ENCODE measurements around the gene TMED10.

TMED10 gene

GRCh38 chr14:75163677-75164076 lies 12.7 kb downstream of the TMED10 start:
- TF ChIP-seq REST (IDR thresholded peaks at IDR 0.05; ENCODE audit: insufficient read depth in 1 of 2, low read depth in 2 of 2, low read length in 2 of 2) = no peak
- no peak for TF ChIP-seq TAF1 (IDR thresholded peaks at IDR 0.05; ENCODE audit: borderline replicate concordance, insufficient read depth, low read length)
- TF ChIP-seq FOXP2 (optimal IDR thresholded peaks at IDR 0.05; ENCODE audit: borderline replicate concordance, extremely low read depth, extremely low read length, insufficient read depth) = no peak
- no peak for TF ChIP-seq SIN3A (IDR thresholded peaks at IDR 0.05; ENCODE audit: borderline replicate concordance, insufficient read depth, low read length)
- TF ChIP-seq POLR2AphosphoS5 (IDR thresholded peaks at IDR 0.05; ENCODE audit: low read depth, low read length) = no peak

- TF ChIP-seq REST (IDR thresholded peaks at IDR 0.05; ENCODE audit: insufficient read depth in 1 of 2, low read depth in 2 of 2, low read length in 2 of 2) (no peak), TAF1 (IDR thresholded peaks at IDR 0.05; ENCODE audit: borderline replicate concordance, insufficient read depth, low read length) (no peak), FOXP2 (optimal IDR thresholded peaks at IDR 0.05; ENCODE audit: borderline replicate concordance, extremely low read depth, extremely low read length, insufficient read depth) (no peak), SIN3A (IDR thresholded peaks at IDR 0.05; ENCODE audit: borderline replicate concordance, insufficient read depth, low read length) (no peak), POLR2AphosphoS5 (IDR thresholded peaks at IDR 0.05; ENCODE audit: low read depth, low read length) (no peak)
Measured at GRCh38 chr14:75162631-75163030, 13.8 kb downstream of the TMED10 start.

DNA sequence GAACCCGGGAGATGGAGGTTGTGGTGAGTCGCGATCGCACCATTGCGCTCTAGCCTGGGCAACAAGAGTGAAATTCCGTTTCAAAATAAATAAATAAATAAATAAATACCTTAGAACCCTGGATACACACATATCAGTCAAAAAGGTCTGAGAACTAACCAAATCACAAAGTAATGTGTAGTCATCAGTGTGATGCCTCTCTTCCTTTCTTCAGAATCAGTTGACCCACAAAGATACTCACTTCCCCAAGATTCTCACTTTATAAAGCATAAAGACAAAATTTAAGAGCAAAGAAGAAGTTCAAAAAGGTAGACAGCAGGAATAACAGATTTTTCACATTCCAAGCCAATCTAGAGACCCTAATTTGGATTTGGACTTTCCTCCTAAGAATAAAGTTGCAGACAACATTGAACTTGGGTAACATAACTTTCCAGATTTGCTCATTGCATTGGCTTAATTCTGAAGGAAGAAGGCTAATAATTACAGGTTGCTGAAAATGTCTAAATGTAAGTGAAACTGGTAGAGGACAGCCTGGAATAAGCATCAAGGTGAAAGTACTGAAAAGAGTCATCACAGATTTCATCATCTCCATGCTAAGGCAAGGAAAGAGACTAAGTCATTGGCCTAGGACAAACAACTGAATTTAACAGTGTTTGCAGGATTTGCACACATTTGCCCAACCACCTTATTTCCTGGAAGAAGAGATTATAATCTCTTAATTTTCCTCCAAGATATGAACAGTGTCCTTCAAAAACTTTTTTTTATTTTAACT lies 17.4 kb downstream of the TMED10 start:
- TF ChIP-seq SIN3A (IDR thresholded peaks at IDR 0.05; ENCODE audit: borderline replicate concordance, insufficient read depth, low read length) = no peak
- no peak for TF ChIP-seq POLR2AphosphoS5 (IDR thresholded peaks at IDR 0.05; ENCODE audit: low read depth, low read length)
- TF ChIP-seq FOXP2 (optimal IDR thresholded peaks at IDR 0.05; ENCODE audit: borderline replicate concordance, extremely low read depth, extremely low read length, insufficient read depth) = no peak
- TF ChIP-seq REST (IDR thresholded peaks at IDR 0.05; ENCODE audit: insufficient read depth in 1 of 2, low read depth in 2 of 2, low read length in 2 of 2) = no peak
- TF ChIP-seq TAF1 (IDR thresholded peaks at IDR 0.05; ENCODE audit: borderline replicate concordance, insufficient read depth, low read length) = no peak

DNA sequence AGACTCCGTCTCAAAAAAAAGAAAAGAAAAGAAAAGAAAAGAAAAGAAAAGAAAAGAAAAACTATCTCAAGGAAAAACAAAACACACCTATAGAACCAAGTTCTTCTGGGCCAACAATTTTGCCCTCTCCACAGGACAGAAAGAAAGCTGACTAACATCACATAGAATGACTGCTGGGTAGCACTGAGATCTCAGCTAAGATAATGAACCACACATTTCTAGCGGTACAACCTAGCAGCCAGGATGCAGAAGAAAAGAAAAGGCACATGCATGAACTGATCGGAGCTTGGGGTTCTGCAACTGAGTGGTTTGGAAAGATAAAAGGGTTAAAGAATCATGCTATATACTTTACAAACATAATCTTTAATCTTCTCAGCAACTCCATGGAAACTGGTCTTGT lies 19.5 kb downstream of the TMED10 start:
- no peak for TF ChIP-seq POLR2AphosphoS5 (IDR thresholded peaks at IDR 0.05; ENCODE audit: low read depth, low read length)
- no peak for TF ChIP-seq SIN3A (IDR thresholded peaks at IDR 0.05; ENCODE audit: borderline replicate concordance, insufficient read depth, low read length)
- no peak for TF ChIP-seq REST (IDR thresholded peaks at IDR 0.05; ENCODE audit: insufficient read depth in 1 of 2, low read depth in 2 of 2, low read length in 2 of 2)
- TF ChIP-seq FOXP2 (optimal IDR thresholded peaks at IDR 0.05; ENCODE audit: borderline replicate concordance, extremely low read depth, extremely low read length, insufficient read depth) = no peak
- TF ChIP-seq TAF1 (IDR thresholded peaks at IDR 0.05; ENCODE audit: borderline replicate concordance, insufficient read depth, low read length) = no peak
